Measurements from ENCODE around the gene RPL5.

The RPL5 gene

GRCh38 chr1:92850019-92850418 lies 18.2 kb downstream of the RPL5 start:
- no peaks in the 10 kb centered on the region for H3K27me3 ChIP-seq (ENCODE audit: low read length)
- H3K9me2 ChIP-seq (replicated peaks; ENCODE audit: insufficient read depth, low read length), result no peaks in the 10 kb centered on the region
- H4K20me1 ChIP-seq (ENCODE audit: low read depth, low read length), result no peaks in the 10 kb centered on the region
- no peak overlapping the region for H3K9ac ChIP-seq (ENCODE audit: low read length)
- no peaks in the 10 kb centered on the region for H3K9me3 ChIP-seq (ENCODE audit: insufficient read depth, low read length)
- H3K79me2 ChIP-seq (ENCODE audit: insufficient read depth, low read length), result peaks cover 28% of the 10 kb centered on the region
- no peak for TF ChIP-seq CTCF (IDR thresholded peaks at IDR 0.05; ENCODE audit: insufficient read depth, low read length, poor library complexity, severe bottlenecking)
- no peak for TF ChIP-seq EZH2phosphoT487 (conservative IDR thresholded peaks at IDR 0.05; ENCODE audit: low read length)
- H3K4me2 ChIP-seq (ENCODE audit: low read depth, low read length, poor library complexity, severe bottlenecking), result no peak overlapping the region
- H2AFZ ChIP-seq (ENCODE audit: low read depth, low read length, severe bottlenecking), result no peak overlapping the region
- no peak overlapping the region for H3K4me3 ChIP-seq (ENCODE audit: insufficient read depth, low read length, poor library complexity, severe bottlenecking)
- H3K36me3 ChIP-seq (ENCODE audit: low read length), result peaks cover 19% of the 10 kb centered on the region
- H3F3A ChIP-seq (ENCODE audit: insufficient read depth), result peaks cover 29% of the 10 kb centered on the region
- H3K27ac ChIP-seq (ENCODE audit: low read depth, low read length), result no peak overlapping the region

DNA sequence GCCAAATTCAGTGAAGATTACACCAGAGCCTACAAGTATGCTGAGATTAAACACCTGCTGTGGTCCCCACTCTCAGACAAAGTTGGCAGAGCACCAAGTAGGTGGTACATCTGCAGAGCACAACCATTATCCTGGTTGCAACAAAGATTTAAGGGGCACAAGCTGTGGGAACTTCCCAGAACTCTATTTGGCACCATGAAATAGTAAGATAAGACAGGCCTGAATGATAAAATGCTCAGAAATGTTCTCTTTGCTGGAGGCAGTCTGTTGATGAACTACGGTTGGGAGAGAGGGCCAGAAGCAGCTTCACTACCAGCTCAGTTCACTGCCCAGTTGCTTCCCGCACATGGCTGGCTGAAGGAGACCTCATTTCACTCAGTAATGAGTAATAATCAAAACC lies 19.9 kb downstream of the RPL5 start:
- Histone ChIP-seq H3K36me3 (ENCODE audit: low read length) (peaks cover 23% of the 10 kb centered on the region), H4K20me1 (ENCODE audit: low read depth, low read length) (no peaks in the 10 kb centered on the region), H2AFZ (ENCODE audit: low read depth, low read length, severe bottlenecking) (no peak overlapping the region), H3K79me2 (ENCODE audit: insufficient read depth, low read length) (peaks cover 34% of the 10 kb centered on the region), H3K9ac (ENCODE audit: low read length) (no peak overlapping the region), H3K9me2 (replicated peaks; ENCODE audit: insufficient read depth, low read length) (no peaks in the 10 kb centered on the region), H3K9me3 (ENCODE audit: insufficient read depth, low read length) (no peaks in the 10 kb centered on the region), H3K4me2 (ENCODE audit: low read depth, low read length, poor library complexity, severe bottlenecking) (no peak overlapping the region), H3K4me3 (ENCODE audit: insufficient read depth, low read length, poor library complexity, severe bottlenecking) (no peak overlapping the region), H3F3A (ENCODE audit: insufficient read depth) (peaks cover 22% of the 10 kb centered on the region), H3K27me3 (ENCODE audit: low read length) (no peaks in the 10 kb centered on the region), H3K27ac (ENCODE audit: low read depth, low read length) (no peak overlapping the region)
- no peak for TF ChIP-seq EZH2phosphoT487 (conservative IDR thresholded peaks at IDR 0.05; ENCODE audit: low read length)
- no peak for TF ChIP-seq CTCF (IDR thresholded peaks at IDR 0.05; ENCODE audit: insufficient read depth, low read length, poor library complexity, severe bottlenecking)

- Histone ChIP-seq H3K79me2 (ENCODE audit: insufficient read depth, low read length) (peaks cover 46% of the 10 kb centered on the region), H3K9me3 (ENCODE audit: insufficient read depth, low read length) (no peaks in the 10 kb centered on the region), H3K36me3 (ENCODE audit: low read length) (peaks cover 24% of the 10 kb centered on the region; the same call in 1 of the 2 replicates), H3K27ac (ENCODE audit: low read depth, low read length) (no peak overlapping the region), H3K9me2 (replicated peaks; ENCODE audit: insufficient read depth, low read length) (no peaks in the 10 kb centered on the region), H3K4me3 (ENCODE audit: insufficient read depth, low read length, poor library complexity, severe bottlenecking) (no peak overlapping the region), H3F3A (ENCODE audit: insufficient read depth) (peaks cover 9% of the 10 kb centered on the region; the same call in 1 of the 2 replicates), H4K20me1 (ENCODE audit: low read depth, low read length) (no peaks in the 10 kb centered on the region), H3K4me2 (ENCODE audit: low read depth, low read length, poor library complexity, severe bottlenecking) (no peak overlapping the region), H3K27me3 (ENCODE audit: low read length) (no peaks in the 10 kb centered on the region), H2AFZ (ENCODE audit: low read depth, low read length, severe bottlenecking) (no peak overlapping the region), H3K9ac (ENCODE audit: low read length) (no peak overlapping the region)
- TF ChIP-seq CTCF (IDR thresholded peaks at IDR 0.05; ENCODE audit: insufficient read depth, low read length, poor library complexity, severe bottlenecking) (no peak), EZH2phosphoT487 (conservative IDR thresholded peaks at IDR 0.05; ENCODE audit: low read length) (no peak)
Measured at GRCh38 chr1:92853299-92853698, 21.5 kb downstream of the RPL5 start.

All from SU-DHL-6 (cell line).